ENCODE results near the gene AREL1. TPM values are rescaled to one million over a fixed set of nuclear protein-coding genes. Genes with fewer than 3 reads are reported as not detected.

Gene AREL1
- total and polyA plus RNA-seq, 10 of the 15 experiments (the other 5 are each of a cell fraction or from before 2014, with no cell fraction given) = 6.2 to 40.4 (median 23.7) TPM

DNA sequence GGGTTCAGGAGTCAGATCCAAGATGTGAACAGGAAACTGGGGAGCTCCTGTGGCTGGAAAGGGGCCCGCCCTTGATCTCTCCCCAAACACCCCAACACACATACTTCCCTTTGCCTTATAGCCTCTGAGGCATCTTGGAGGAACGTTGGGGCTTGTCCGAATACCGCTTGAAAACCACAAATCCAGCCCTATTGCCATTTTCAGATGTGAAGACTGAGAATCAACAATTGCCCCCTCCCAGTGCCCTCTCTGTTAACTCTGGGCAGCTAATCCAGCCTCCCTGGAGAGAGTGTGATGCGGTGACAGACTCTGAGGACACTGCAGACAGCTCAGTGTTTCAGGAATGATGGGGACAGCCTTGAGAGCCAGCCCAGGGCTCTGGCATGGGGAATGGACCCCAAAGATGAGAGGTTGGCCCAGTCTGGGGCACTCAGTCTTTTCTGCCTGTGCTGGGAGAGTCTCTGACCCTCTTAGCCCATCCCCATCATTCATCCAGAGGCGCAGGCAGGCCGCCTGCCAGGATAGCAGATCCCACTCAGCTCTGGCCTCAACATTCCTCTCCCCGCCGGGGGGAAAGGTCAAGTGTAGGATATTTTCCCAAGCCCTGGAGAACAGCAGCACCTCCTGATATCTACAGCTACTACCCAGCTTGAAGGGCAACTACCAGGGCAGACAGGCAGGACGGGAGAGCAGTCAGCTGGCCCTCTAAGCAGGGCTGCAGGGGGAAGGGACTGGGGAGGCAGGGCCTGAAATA lies 76.3 kb downstream of the AREL1 start:
- ChIA-PET POLR2A (no interaction called here), SMC1A (ENCODE audit: uncharacterized antibody, unreplicated experiment) (no interaction called here), RAD21 (ENCODE audit: unreplicated experiment) (no interaction called here), CTCF (interaction anchor here (0.6 to 1.2 kb wide), 2 partner anchors 118 to 752 kb away, joined by 3 to 4 read pairs; no protein-coding TSS in a partner anchor)
- peaks cover 0 to 1% of the 10 kb centered on the region in 2 experiments; a peak in 2 of 4 replicates for H3K27me3 ChIP-seq (replicated peaks in 1 of 2; ENCODE audit: control insufficient read depth in 2 of 2, insufficient read depth in 2 of 2, low read length in 1 of 2)
- no peak for TF ChIP-seq ESRRA (IDR thresholded peaks at IDR 0.05; ENCODE audit: low read length)
- no peak for TF ChIP-seq SREBF2 (IDR thresholded peaks at IDR 0.05; ENCODE audit: low read length)
- no peak for TF ChIP-seq BCL11A (IDR thresholded peaks at IDR 0.05; ENCODE audit: low read depth, low read length)
- no peak for TF ChIP-seq YY1 (IDR thresholded peaks at IDR 0.05; ENCODE audit: low read depth, low read length)
- TF ChIP-seq, protein P1, sequence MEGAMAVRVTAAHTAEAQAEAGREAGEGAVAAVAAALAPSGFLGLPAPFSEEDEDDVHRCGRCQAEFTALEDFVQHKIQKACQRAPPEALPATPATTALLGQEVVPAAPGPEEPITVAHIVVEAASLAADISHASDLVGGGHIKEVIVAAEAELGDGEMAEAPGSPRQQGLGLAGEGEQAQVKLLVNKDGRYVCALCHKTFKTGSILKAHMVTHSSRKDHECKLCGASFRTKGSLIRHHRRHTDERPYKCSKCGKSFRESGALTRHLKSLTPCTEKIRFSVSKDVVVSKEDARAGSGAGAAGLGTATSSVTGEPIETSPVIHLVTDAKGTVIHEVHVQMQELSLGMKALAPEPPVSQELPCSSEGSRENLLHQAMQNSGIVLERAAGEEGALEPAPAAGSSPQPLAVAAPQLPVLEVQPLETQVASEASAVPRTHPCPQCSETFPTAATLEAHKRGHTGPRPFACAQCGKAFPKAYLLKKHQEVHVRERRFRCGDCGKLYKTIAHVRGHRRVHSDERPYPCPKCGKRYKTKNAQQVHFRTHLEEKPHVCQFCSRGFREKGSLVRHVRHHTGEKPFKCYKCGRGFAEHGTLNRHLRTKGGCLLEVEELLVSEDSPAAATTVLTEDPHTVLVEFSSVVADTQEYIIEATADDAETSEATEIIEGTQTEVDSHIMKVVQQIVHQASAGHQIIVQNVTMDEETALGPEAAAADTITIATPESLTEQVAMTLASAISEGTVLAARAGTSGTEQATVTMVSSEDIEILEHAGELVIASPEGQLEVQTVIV (IDR thresholded peaks at IDR 0.05; ENCODE audit: borderline replicate concordance, partially characterized antibody) = no peak
- no peak for TF ChIP-seq IRF4 (IDR thresholded peaks at IDR 0.05; ENCODE audit: low read depth, low read length)
- no peak for TF ChIP-seq EP300 (IDR thresholded peaks at IDR 0.05; ENCODE audit: borderline replicate concordance in 1 of 2, control insufficient read depth in 1 of 2, low read depth in 2 of 2, low read length in 2 of 2)
- TF ChIP-seq TCF12 (IDR thresholded peaks at IDR 0.05; ENCODE audit: low read depth, low read length) = no peak
- no peak for TF ChIP-seq BRCA1 (IDR thresholded peaks at IDR 0.05; ENCODE audit: low read depth, low read length)
- TF ChIP-seq TBL1XR1 (IDR thresholded peaks at IDR 0.05; ENCODE audit: low read depth, low read length) = no peak
- TF ChIP-seq BMI1 (IDR thresholded peaks at IDR 0.05; ENCODE audit: borderline replicate concordance) = no peak
- TF ChIP-seq, protein P2, sequence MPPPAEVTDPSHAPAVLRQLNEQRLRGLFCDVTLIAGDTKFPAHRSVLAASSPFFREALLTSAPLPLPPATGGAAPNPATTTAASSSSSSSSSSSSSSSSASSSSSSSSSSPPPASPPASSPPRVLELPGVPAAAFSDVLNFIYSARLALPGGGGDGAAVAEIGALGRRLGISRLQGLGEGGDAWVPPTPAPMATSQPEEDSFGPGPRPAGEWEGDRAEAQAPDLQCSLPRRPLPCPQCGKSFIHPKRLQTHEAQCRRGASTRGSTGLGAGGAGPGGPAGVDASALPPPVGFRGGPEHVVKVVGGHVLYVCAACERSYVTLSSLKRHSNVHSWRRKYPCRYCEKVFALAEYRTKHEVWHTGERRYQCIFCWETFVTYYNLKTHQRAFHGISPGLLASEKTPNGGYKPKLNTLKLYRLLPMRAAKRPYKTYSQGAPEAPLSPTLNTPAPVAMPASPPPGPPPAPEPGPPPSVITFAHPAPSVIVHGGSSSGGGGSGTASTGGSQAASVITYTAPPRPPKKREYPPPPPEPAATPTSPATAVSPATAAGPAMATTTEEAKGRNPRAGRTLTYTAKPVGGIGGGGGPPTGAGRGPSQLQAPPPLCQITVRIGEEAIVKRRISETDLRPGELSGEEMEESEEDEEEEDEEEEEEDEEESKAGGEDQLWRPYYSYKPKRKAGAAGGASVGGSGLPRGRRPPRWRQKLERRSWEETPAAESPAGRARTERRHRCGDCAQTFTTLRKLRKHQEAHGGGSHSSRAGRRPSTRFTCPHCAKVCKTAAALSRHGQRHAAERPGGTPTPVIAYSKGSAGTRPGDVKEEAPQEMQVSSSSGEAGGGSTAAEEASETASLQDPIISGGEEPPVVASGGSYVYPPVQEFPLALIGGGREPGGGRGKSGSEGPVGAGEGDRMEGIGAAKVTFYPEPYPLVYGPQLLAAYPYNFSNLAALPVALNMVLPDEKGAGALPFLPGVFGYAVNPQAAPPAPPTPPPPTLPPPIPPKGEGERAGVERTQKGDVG (CRISPR knock-in tag; IDR thresholded peaks at IDR 0.05) = no peak
- no peak for TF ChIP-seq RFX5 (IDR thresholded peaks at IDR 0.05; ENCODE audit: low read depth, low read length)
- no peak for TF ChIP-seq PAX5 (IDR thresholded peaks at IDR 0.05; ENCODE audit: borderline replicate concordance, low read depth, low read length)
- no peak for TF ChIP-seq ZZZ3 (IDR thresholded peaks at IDR 0.05; ENCODE audit: control insufficient read depth, insufficient read length, low read depth)
- no peak for TF ChIP-seq NFYA (IDR thresholded peaks at IDR 0.05; ENCODE audit: borderline replicate concordance, low read depth, low read length)
- no peak for TF ChIP-seq ATF7 (IDR thresholded peaks at IDR 0.05; ENCODE audit: low read depth)
- no peak for TF ChIP-seq POLR2AphosphoS2 (IDR thresholded peaks at IDR 0.05; ENCODE audit: low read depth, low read length)
- no peak for TF ChIP-seq SPI1 (IDR thresholded peaks at IDR 0.05; ENCODE audit: borderline replicate concordance, insufficient read depth, low read depth, low read length)
- H3K4me3 ChIP-seq = no peak overlapping the region
- 24% methylated on average over 10 of the region's 10 CpGs for WGBS (ENCODE audit: insufficient coverage, insufficient replicate concordance, low lambda C conversion rate, missing lambda C conversion rate)
- DNase-seq (ENCODE audit: low read depth, low spot score) (no peak), FAIRE-seq (no peak), ATAC-seq (no peak)
- H3K9ac ChIP-seq (ENCODE audit: control insufficient read depth, insufficient read depth, low read length) = no peak overlapping the region
- no peak overlapping the region for H3K27ac ChIP-seq (ENCODE audit: control insufficient read depth, insufficient read depth)
- no TSS peak for BruUV-seq (replicated peaks)
- H3K9me3 ChIP-seq (replicated peaks; ENCODE audit: control insufficient read depth, insufficient read depth, low read length) = no peaks in the 10 kb centered on the region
- no peak overlapping the region for H3K4me2 ChIP-seq (ENCODE audit: control insufficient read depth, insufficient read depth)
- no peak overlapping the region for H2AFZ ChIP-seq (ENCODE audit: control insufficient read depth, low read depth, low read length)
- no peaks in the 10 kb centered on the region for H3K36me3 ChIP-seq (ENCODE audit: control insufficient read depth in 2 of 2, insufficient read depth in 2 of 2, low read length in 1 of 2)
- intact Hi-C loops (cut with micrococcal nuclease; ENCODE audit: unreplicated experiment) (no loop called here), in situ Hi-C loops (cut with MboI) (no loop called here)
- H4K20me1 ChIP-seq (ENCODE audit: control insufficient read depth, insufficient read depth) = no peaks in the 10 kb centered on the region
- H3K79me2 ChIP-seq (ENCODE audit: control insufficient read depth, insufficient read depth, low read length) = no peaks in the 10 kb centered on the region
- no peaks in the 10 kb centered on the region for H3K4me1 ChIP-seq (ENCODE audit: control insufficient read depth, insufficient read depth, low read length)

Measured in GM12878 (cell line).